ENCODE measurements around the gene TMA7B. TPM values are rescaled to one million over a fixed set of nuclear protein-coding genes. Genes with fewer than 3 reads are reported as not detected.
"Not testable (repeated sequence)": the region's sequence is repeated elsewhere in the genome, so short reads cannot be mapped to it uniquely, and the experiment has no call there.

Gene TMA7B
- total and polyA plus RNA-seq, 2 donors (not counting 1 experiment from before 2014, with no cell fraction given): 0.85 to 1.4 TPM

DNA sequence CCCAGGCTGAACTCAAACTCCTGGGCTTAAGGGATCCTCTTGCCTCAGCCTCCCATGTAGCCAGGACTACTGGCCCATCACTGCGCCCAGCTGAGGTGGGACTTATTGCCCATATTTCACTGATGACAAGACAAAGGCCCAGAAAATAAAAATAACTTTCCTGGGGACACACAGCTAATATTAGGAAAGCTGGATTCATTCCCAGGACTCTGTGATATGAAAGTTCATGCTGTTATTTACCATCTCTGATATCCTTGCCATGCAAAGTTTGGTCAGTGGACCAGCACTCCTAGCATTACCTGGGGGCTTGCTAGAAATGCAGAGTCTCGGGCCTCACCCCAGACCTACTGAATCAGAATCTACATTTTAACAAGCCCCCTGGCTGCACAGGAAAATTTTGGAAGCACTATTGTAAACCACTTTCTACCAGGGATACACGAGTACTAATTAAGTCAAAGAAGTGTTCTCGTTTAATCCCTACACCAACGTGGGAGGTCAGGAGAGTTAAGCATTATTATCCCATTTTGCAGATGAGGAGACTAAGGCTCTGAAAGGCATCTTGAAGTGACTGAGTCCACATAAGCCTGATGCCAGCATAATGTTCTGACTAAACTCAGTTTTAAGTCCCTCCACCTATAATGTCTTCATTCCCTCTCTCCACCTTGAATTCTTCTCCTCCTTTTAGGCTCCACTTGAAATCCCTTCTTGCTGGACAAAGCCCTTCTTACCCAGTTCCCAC is 32.1 kb downstream of the TMA7B start:
- Histone ChIP-seq H3K9ac (ENCODE audit: low read length) (no peak overlapping the region), H3K9me3 (ENCODE audit: control extremely low read depth in 1 of 3, control insufficient read depth in 2 of 3, insufficient read depth in 1 of 3, low read length in 2 of 3) (peaks cover 0 to 4% (median 0%) of the 10 kb centered on the region in 3 donors), H3K27ac (ENCODE audit: low read length in 2 of 2) (no peak overlapping the region), H2AFZ (ENCODE audit: insufficient read depth, low read depth, low read length, poor library complexity, severe bottlenecking) (no peak overlapping the region), H4K20me1 (ENCODE audit: control insufficient read depth, insufficient read depth, low read length, poor library complexity, severe bottlenecking) (no peaks in the 10 kb centered on the region), H3K4me1 (ENCODE audit: control insufficient read depth in 2 of 2, insufficient read depth in 2 of 2, low read length in 2 of 2) (peaks cover 11 to 13% of the 10 kb centered on the region in 2 donors), H3K4me3 (ENCODE audit: control extremely low read depth in 1 of 5, extremely low read depth in 1 of 5, insufficient read depth in 1 of 5, low read depth in 2 of 5, low read length in 4 of 5) (no peak overlapping the region), H3K4me2 (replicated peaks; ENCODE audit: low read depth, low read length, poor library complexity, severe bottlenecking) (no peak overlapping the region), H3K79me2 (ENCODE audit: control insufficient read depth, insufficient read depth, low read length) (no peaks in the 10 kb centered on the region), H3K36me3 (replicated peaks in 1 of 2; ENCODE audit: control extremely low read depth in 1 of 2, control insufficient read depth in 1 of 2, extremely low read depth in 1 of 2, insufficient read depth in 2 of 2, low read length in 1 of 2) (no peaks in the 10 kb centered on the region), H3K27me3 (replicated peaks in 1 of 4; ENCODE audit: control extremely low read depth in 1 of 4, control insufficient read depth in 3 of 4, insufficient read depth in 4 of 4, low read length in 3 of 4) (peaks cover 0 to 46% (median 21%) of the 10 kb centered on the region in 4 experiments)
- Mint-ChIP-seq H3K4me1 (peaks cover 7% of the 10 kb centered on the region), H3K4me3 (no peak overlapping the region), H3K27me3 (peaks cover 46% of the 10 kb centered on the region), H3K9me3 (ENCODE audit: insufficient read depth) (no peaks in the 10 kb centered on the region), H3K27ac (no peak overlapping the region)
- no peak for ATAC-seq (ENCODE audit: low read depth)
- no peak for TF ChIP-seq CTCF (IDR thresholded peaks at IDR 0.05)
- TF ChIP-seq EZH2 (IDR thresholded peaks at IDR 0.05; ENCODE audit: borderline replicate concordance, insufficient read depth, low read depth, low read length, poor library complexity, severe bottlenecking): no peak
- WGBS (ENCODE audit: insufficient coverage): no CpG with 5 or more reads among the region's 5 CpGs
- ChIA-PET POLR2A (interaction anchor here (0.7 kb wide), 1 partner anchor 368 kb away, joined by 3 read pairs; no protein-coding TSS in a partner anchor), CTCF (interaction anchor here (2.2 kb wide), 1 partner anchor 32 kb away, joined by 9 read pairs; no protein-coding TSS in a partner anchor)
- no peak for DNase-seq
- intact Hi-C loops (cut with micrococcal nuclease): no loop called here

DNA sequence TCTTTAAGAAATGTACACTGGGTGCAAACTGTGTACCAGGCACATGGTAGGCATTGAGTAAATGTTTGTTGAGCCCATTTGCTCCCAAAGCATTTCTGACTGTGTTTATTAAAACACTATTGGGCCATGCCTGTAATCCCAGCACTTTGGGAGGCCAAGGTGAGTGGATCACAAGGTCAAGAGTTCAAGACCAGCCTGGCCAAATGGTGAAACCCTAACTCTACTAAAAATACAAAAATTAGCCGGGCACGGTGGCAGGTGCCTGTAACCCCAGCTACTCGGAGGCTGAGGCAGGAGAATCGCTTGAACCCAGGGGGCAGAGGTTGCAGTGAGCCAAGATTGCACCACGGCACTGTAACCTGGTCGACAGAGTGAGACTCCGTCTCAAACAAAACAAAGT is 32.7 kb downstream of the TMA7B start:
- H4K20me1 ChIP-seq (ENCODE audit: control insufficient read depth, insufficient read depth, low read length, poor library complexity, severe bottlenecking); H3K27ac Mint-ChIP-seq; H3K27ac ChIP-seq (ENCODE audit: low read length in 2 of 2); H3K36me3 ChIP-seq (replicated peaks in 1 of 2; ENCODE audit: control extremely low read depth in 1 of 2, control insufficient read depth in 1 of 2, extremely low read depth in 1 of 2, insufficient read depth in 2 of 2, low read length in 1 of 2); POLR2A ChIA-PET; ATAC-seq (ENCODE audit: low read depth); H3K4me3 Mint-ChIP-seq; H3K9ac ChIP-seq (ENCODE audit: low read length); H3K4me1 Mint-ChIP-seq; intact Hi-C loops (cut with micrococcal nuclease); H3K9me3 Mint-ChIP-seq (ENCODE audit: insufficient read depth); H3K79me2 ChIP-seq (ENCODE audit: control insufficient read depth, insufficient read depth, low read length); CTCF ChIA-PET; H3K4me3 ChIP-seq (ENCODE audit: control extremely low read depth in 1 of 5, extremely low read depth in 1 of 5, insufficient read depth in 1 of 5, low read depth in 2 of 5, low read length in 4 of 5); H2AFZ ChIP-seq (ENCODE audit: insufficient read depth, low read depth, low read length, poor library complexity, severe bottlenecking); H3K9me3 ChIP-seq (ENCODE audit: control extremely low read depth in 1 of 3, control insufficient read depth in 2 of 3, insufficient read depth in 1 of 3, low read length in 2 of 3); DNase-seq; H3K4me2 ChIP-seq (replicated peaks; ENCODE audit: low read depth, low read length, poor library complexity, severe bottlenecking): not testable (repeated sequence)
- 96% methylated on average over 7 of the region's 7 CpGs for WGBS (ENCODE audit: insufficient coverage)
- peaks cover 50% of the 10 kb centered on the region for H3K27me3 Mint-ChIP-seq
- Histone ChIP-seq H3K27me3 (replicated peaks in 1 of 4; ENCODE audit: control extremely low read depth in 1 of 4, control insufficient read depth in 3 of 4, insufficient read depth in 4 of 4, low read length in 3 of 4) (peaks cover 0 to 51% (median 21%) of the 10 kb centered on the region in 4 experiments), H3K4me1 (ENCODE audit: control insufficient read depth in 2 of 2, insufficient read depth in 2 of 2, low read length in 2 of 2) (peaks cover 11 to 13% of the 10 kb centered on the region in 2 donors)

Measured in B cell (primary cell).